Sigmoid colon (tissue), 7 donors: ENCODE data around the gene UTP11. TPM values are rescaled to one million over a fixed set of nuclear protein-coding genes. Genes with fewer than 3 reads are reported as not detected.

ENCODE experiments used
- DNase-seq: peaks from one replicate; pipeline ENCODE4 v3.0.0-alpha.2; 2019
- H3K27ac ChIP-seq, 4 donors: fragments of 200-600 bp; sonication (generic); one replicate each; pipeline ENCODE4 v1.5.1; 2016 to 2019; ENCODE audit warnings: mild to moderate bottlenecking in 1 of 4
- H3K27me3 ChIP-seq, 3 donors: fragments of 200-600 bp; sonication (generic); one replicate each; pipeline ENCODE4 v1.5.1; 2019; ENCODE audit warnings: mild to moderate bottlenecking in 1 of 3
- H3K36me3 ChIP-seq, 4 donors: fragments of 200-600 bp; sonication (generic); one replicate each; pipeline ENCODE4 v1.5.1; 2016 to 2019
- H3K4me1 ChIP-seq, 4 donors: fragments of 200-600 bp; sonication (generic); one replicate each; pipeline ENCODE4 v1.5.1; 2017 to 2019
- H3K4me3 ChIP-seq, 4 donors: fragments of 200-600 bp; sonication (generic); one replicate each; pipeline ENCODE4 v1.5.1; 2017 to 2019; ENCODE audit warnings: mild to moderate bottlenecking in 2 of 4, moderate library complexity in 1 of 4
- H3K9me3 ChIP-seq, 4 donors: fragments of 200-600 bp in 3 of 4; sonication (generic) in 3 of 4; one replicate each; pipeline versions ENCODE4 v1.5.1 to v1.6.1; 2013 to 2019
- EP300 ChIP-seq, 4 donors: sonication (generic); formaldehyde crosslinking; IDR thresholded peaks; one replicate each; pipeline ENCODE4 v1.6.1; 2017; ENCODE audit warnings: antibody characterized with exemption in 4 of 4
- POLR2A ChIP-seq, 2 donors: fragments of 450-650 bp; IDR thresholded peaks; one replicate each; pipeline ENCODE4 v1.6.1; 2016; ENCODE audit warnings: antibody characterized with exemption in 2 of 2, mild to moderate bottlenecking in 2 of 2, moderate library complexity in 2 of 2
- POLR2AphosphoS5 ChIP-seq, 4 donors: sonication (generic); formaldehyde crosslinking; IDR thresholded peaks; one replicate each; pipeline ENCODE4 v1.6.1; 2017; ENCODE audit warnings: antibody characterized with exemption in 4 of 4
- WGBS, 2 donors: extraction: QIAGEN DNeasy Blood & Tissue Kit; methylation state at CpG; one replicate each; pipeline ENCODE4 v1.1.7; 2013; 5-methylcytosine and 5-hydroxymethylcytosine counted together
- intact Hi-C: fragments of 100-400 bp; cut with DNase I; formaldehyde crosslinking; loops from one replicate; pipeline ENCODE4 v1.15.1; 2023
- polyA plus RNA-seq, 3 donors: library from polyadenylated mRNA; stranded (reverse); fragments of 200-250 nt; gene quantifications; one replicate each; pipeline ENCODE4 v1.2.3, GENCODE V29; 2013
- total RNA-seq, 4 donors: library from RNA; depleted of rRNA; stranded (reverse); fragments of >200 nt; gene quantifications; one replicate each; pipeline ENCODE4 v1.1.0, GENCODE V29; 2016
- TF ChIP-seq, protein P1 (sequence below), 4 experiments: fragments of 450-650 bp in 3 of 4; fragments of 200-600 bp in 1 of 4; IDR thresholded peaks; one replicate each; pipeline ENCODE4 v1.5.1; 2016 to 2019; ENCODE audit warnings: antibody characterized with exemption in 4 of 4, mild to moderate bottlenecking in 3 of 4, moderate library complexity in 2 of 4
- donor health status: healthy with polysubstance abuse.
- donor health status: Bipolar disorder and iron deficiency.
- donor health status: healthy.

UTP11 gene
- total and polyA plus RNA-seq, 7 donors, result 14.4 to 76.5 (median 54.8) TPM

DNA sequence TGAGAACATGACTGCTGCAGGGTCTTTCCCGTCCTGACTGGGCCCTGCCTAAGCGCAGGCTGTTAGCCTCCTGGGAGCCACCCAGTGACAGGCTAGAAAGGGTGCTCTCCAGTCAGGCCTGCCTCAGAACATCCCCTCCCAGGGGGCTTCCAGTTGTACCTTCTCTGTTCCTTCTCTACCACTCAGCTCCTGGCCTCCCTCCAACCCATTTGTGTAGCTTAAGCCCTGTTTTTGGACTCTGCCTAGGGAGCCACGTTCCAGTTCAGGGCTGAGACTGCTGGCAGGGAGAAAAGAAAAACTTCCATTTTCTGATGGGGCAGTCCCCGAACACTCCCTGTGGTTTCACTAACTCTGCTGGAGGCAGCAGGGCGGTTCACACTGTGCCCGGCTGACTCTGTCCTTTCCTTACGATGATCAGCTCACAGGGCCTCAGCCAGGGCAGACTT is 49.4 kb downstream of the UTP11 start:
- H3K27ac ChIP-seq, result no peak overlapping the region
- H3K4me1 ChIP-seq, result no peaks in the 10 kb centered on the region
- no peaks in the 10 kb centered on the region for H3K36me3 ChIP-seq
- intact Hi-C loops, result no loop called here
- TF ChIP-seq POLR2A (IDR thresholded peaks at IDR 0.05), result no peak
- TF ChIP-seq POLR2AphosphoS5 (IDR thresholded peaks at IDR 0.05), result no peak
- TF ChIP-seq, protein P1, sequence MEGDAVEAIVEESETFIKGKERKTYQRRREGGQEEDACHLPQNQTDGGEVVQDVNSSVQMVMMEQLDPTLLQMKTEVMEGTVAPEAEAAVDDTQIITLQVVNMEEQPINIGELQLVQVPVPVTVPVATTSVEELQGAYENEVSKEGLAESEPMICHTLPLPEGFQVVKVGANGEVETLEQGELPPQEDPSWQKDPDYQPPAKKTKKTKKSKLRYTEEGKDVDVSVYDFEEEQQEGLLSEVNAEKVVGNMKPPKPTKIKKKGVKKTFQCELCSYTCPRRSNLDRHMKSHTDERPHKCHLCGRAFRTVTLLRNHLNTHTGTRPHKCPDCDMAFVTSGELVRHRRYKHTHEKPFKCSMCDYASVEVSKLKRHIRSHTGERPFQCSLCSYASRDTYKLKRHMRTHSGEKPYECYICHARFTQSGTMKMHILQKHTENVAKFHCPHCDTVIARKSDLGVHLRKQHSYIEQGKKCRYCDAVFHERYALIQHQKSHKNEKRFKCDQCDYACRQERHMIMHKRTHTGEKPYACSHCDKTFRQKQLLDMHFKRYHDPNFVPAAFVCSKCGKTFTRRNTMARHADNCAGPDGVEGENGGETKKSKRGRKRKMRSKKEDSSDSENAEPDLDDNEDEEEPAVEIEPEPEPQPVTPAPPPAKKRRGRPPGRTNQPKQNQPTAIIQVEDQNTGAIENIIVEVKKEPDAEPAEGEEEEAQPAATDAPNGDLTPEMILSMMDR (IDR thresholded peaks at IDR 0.05), result no peak
- TF ChIP-seq EP300 (IDR thresholded peaks at IDR 0.05), result no peak
- no peaks in the 10 kb centered on the region for H3K27me3 ChIP-seq
- no peaks in the 10 kb centered on the region for H3K9me3 ChIP-seq
- DNase-seq, result no peak
- no peak overlapping the region for H3K4me3 ChIP-seq
- WGBS, 2 donors, result 62 to 70% methylated on average over 7 of the region's 7 CpGs

- no peak overlapping the region for H3K27ac ChIP-seq
- DNase-seq, result no peak
- intact Hi-C loops, result no loop called here
- H3K36me3 ChIP-seq, result no peaks in the 10 kb centered on the region
- no peaks in the 10 kb centered on the region for H3K4me1 ChIP-seq
- H3K9me3 ChIP-seq, result no peaks in the 10 kb centered on the region
- WGBS, 2 donors, result 58 to 76% methylated on average over 6 of the region's 6 CpGs
- TF ChIP-seq EP300 (IDR thresholded peaks at IDR 0.05) (no peak), POLR2AphosphoS5 (IDR thresholded peaks at IDR 0.05) (no peak), POLR2A (IDR thresholded peaks at IDR 0.05) (no peak)
- TF ChIP-seq, protein P1 (IDR thresholded peaks at IDR 0.05), result no peak
- no peak overlapping the region for H3K4me3 ChIP-seq
- H3K27me3 ChIP-seq, result no peaks in the 10 kb centered on the region
Observed at GRCh38 chr1:38062361-38063288, 50.1 kb downstream of the UTP11 start.

DNA sequence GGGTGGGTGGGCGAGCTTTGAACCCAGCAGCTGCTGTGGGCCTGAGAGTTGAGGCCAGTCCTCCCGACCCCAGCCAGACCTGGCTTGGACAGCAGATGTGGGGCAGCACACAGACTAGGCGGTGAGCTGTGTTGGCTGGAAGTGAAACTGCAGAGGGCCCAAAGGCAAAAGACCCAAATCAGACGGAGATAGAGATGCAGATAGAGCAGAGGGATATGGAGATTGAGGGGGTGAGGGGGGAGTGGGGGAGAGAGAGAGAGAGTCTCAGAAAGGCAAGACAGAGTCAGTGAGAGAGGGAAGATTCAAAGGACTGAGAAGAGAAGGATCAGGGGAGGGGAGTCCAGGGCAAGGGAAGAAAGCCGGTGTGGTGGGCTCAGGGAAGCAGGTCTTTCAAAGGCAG is 51.1 kb downstream of the UTP11 start:
- H3K36me3 ChIP-seq, result no peaks in the 10 kb centered on the region
- H3K27ac ChIP-seq, result no peak overlapping the region
- H3K27me3 ChIP-seq, result peaks cover 0 to 7% (median 1%) of the 10 kb centered on the region in 3 donors
- intact Hi-C loops, result no loop called here
- DNase-seq, result no peak
- WGBS, 2 donors, result 77 to 84% methylated on average over 5 of the region's 5 CpGs
- no peaks in the 10 kb centered on the region for H3K4me1 ChIP-seq
- no peaks in the 10 kb centered on the region for H3K9me3 ChIP-seq
- no peak overlapping the region for H3K4me3 ChIP-seq
- TF ChIP-seq EP300 (IDR thresholded peaks at IDR 0.05) (no peak), POLR2AphosphoS5 (IDR thresholded peaks at IDR 0.05) (no peak), POLR2A (IDR thresholded peaks at IDR 0.05) (no peak)
- TF ChIP-seq, protein P1 (IDR thresholded peaks at IDR 0.05), result no peak

DNA sequence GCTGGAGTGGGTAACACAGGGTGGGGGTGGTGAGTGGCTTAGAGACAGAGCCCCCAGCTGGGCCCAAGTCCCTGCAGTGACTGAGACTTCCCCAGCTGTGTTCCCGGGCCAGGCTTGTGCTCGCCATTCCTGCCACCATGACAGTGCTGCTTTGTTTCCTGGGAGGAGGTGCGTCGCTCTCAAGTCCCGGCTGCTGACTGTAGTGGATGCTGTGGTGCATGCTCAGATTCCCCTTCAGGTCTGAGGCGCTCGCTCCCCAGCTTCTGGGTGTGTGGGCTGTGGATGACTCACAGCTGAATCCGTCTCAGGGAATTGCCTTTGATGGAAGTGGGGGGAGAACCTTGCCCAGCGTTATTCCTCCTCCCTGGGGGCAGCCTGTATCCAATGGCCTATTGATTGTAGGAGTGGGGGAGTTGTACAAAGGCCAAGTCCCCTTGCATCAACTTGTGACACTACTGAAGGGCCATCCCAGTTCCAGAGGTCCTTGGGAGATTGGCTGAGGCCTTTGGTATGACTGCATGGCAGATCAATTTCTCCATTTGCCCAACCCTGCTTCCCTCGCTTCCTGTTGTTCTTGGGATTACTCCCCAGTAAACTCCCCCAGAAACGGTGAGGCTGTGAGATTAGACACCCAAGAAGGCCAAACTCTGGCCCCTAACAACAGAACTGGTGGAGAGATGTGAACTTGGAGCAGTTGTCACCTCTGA is 51.8 kb downstream of the UTP11 start:
- intact Hi-C loops, result no loop called here

More for the DNA sequence above, 51.8 kb downstream of the UTP11 start:
- Histone ChIP-seq H3K27ac (no peak overlapping the region), H3K36me3 (no peaks in the 10 kb centered on the region), H3K4me1 (no peaks in the 10 kb centered on the region), H3K27me3 (peaks cover 0 to 14% (median 5%) of the 10 kb centered on the region in 3 donors), H3K9me3 (no peaks in the 10 kb centered on the region), H3K4me3 (no peak overlapping the region)
- 68 to 70% methylated on average over 11 of the region's 11 CpGs for WGBS, 2 donors
- no peak for DNase-seq
- TF ChIP-seq POLR2AphosphoS5 (IDR thresholded peaks at IDR 0.05), result no peak
- TF ChIP-seq EP300 (IDR thresholded peaks at IDR 0.05), result no peak
- TF ChIP-seq, protein P1 (IDR thresholded peaks at IDR 0.05), result no peak
- no peak for TF ChIP-seq POLR2A (IDR thresholded peaks at IDR 0.05)
